ENCODE data around the gene CRMP1.
A peak's percentile ranks its signal among the peaks of the same experiment; 100 is the strongest.

The CRMP1 gene

GRCh38 chr4:5918331-5918985 is 25.6 kb upstream of the CRMP1 start:
- peaks cover 2% of the 10 kb centered on the region; the same call in 1 of the 2 replicates for H3K4me1 ChIP-seq (ENCODE audit: insufficient read depth, low read length)
- H3K27me3 ChIP-seq (ENCODE audit: insufficient read depth, low read length), result peaks cover 6% of the 10 kb centered on the region
- no peaks in the 10 kb centered on the region for H3K9me3 ChIP-seq (ENCODE audit: insufficient read depth, low read depth, low read length)
- H3K9ac ChIP-seq (ENCODE audit: low read depth, low read length), result no peak overlapping the region
- no peak overlapping the region for H3K27ac ChIP-seq (ENCODE audit: low read length)
- H3K36me3 ChIP-seq (ENCODE audit: insufficient read depth, low read depth, low read length), result no peaks in the 10 kb centered on the region
- no peak overlapping the region for H3K4me3 ChIP-seq (ENCODE audit: low read length)

- no peak overlapping the region for H3K9ac ChIP-seq (ENCODE audit: low read depth, low read length)
- no peak overlapping the region for H3K27ac ChIP-seq (ENCODE audit: low read length)
- peaks cover 8% of the 10 kb centered on the region; the same call in 1 of the 2 replicates for H3K4me1 ChIP-seq (ENCODE audit: insufficient read depth, low read length)
- no peak overlapping the region for H3K4me3 ChIP-seq (ENCODE audit: low read length)
- H3K27me3 ChIP-seq (ENCODE audit: insufficient read depth, low read length), result peaks cover 8% of the 10 kb centered on the region
- H3K36me3 ChIP-seq (ENCODE audit: insufficient read depth, low read depth, low read length), result no peaks in the 10 kb centered on the region
- H3K9me3 ChIP-seq (ENCODE audit: insufficient read depth, low read depth, low read length), result no peaks in the 10 kb centered on the region
These were observed 24.8 kb upstream of the CRMP1 start for GRCh38 chr4:5917672-5918071.

- Histone ChIP-seq H3K9me3 (ENCODE audit: insufficient read depth, low read depth, low read length) (no peaks in the 10 kb centered on the region), H3K4me3 (ENCODE audit: low read length) (no peak overlapping the region), H3K4me1 (ENCODE audit: insufficient read depth, low read length) (peaks cover 21% of the 10 kb centered on the region; the same call in 1 of the 2 replicates), H3K9ac (ENCODE audit: low read depth, low read length) (no peak overlapping the region), H3K27ac (ENCODE audit: low read length) (no peak overlapping the region), H3K36me3 (ENCODE audit: insufficient read depth, low read depth, low read length) (no peaks in the 10 kb centered on the region), H3K27me3 (ENCODE audit: insufficient read depth, low read length) (peaks cover 8% of the 10 kb centered on the region)
These were observed 23.3 kb upstream of the CRMP1 start for GRCh38 chr4:5916229-5916628.

- H3K9ac ChIP-seq (ENCODE audit: low read depth, low read length), result peak overlapping the region; percentile 42; the same call in 1 of the 2 replicates
- H3K4me1 ChIP-seq (ENCODE audit: insufficient read depth, low read length), result peaks cover 22% of the 10 kb centered on the region; the same call in 1 of the 2 replicates
- H3K27ac ChIP-seq (ENCODE audit: low read length), result no peak overlapping the region
- H3K27me3 ChIP-seq (ENCODE audit: insufficient read depth, low read length), result peaks cover 19% of the 10 kb centered on the region
- no peaks in the 10 kb centered on the region for H3K36me3 ChIP-seq (ENCODE audit: insufficient read depth, low read depth, low read length)
- peak overlapping the region; percentile 26; the same call in 1 of the 2 replicates for H3K4me3 ChIP-seq (ENCODE audit: low read length)
- H3K9me3 ChIP-seq (ENCODE audit: insufficient read depth, low read depth, low read length), result no peaks in the 10 kb centered on the region
These were observed 20.6 kb upstream of the CRMP1 start for GRCh38 chr4:5913454-5913853.

GRCh38 chr4:5912614-5913019 is 19.7 kb upstream of the CRMP1 start:
- no peaks in the 10 kb centered on the region for H3K36me3 ChIP-seq (ENCODE audit: insufficient read depth, low read depth, low read length)
- peak overlapping the region; percentile 26; the same call in 1 of the 2 replicates for H3K4me3 ChIP-seq (ENCODE audit: low read length)
- H3K27ac ChIP-seq (ENCODE audit: low read length), result no peak overlapping the region
- peaks cover 22% of the 10 kb centered on the region; the same call in 1 of the 2 replicates for H3K4me1 ChIP-seq (ENCODE audit: insufficient read depth, low read length)
- H3K9ac ChIP-seq (ENCODE audit: low read depth, low read length), result no peak overlapping the region; the same call in 1 of the 2 replicates
- peaks cover 27% of the 10 kb centered on the region for H3K27me3 ChIP-seq (ENCODE audit: insufficient read depth, low read length)
- H3K9me3 ChIP-seq (ENCODE audit: insufficient read depth, low read depth, low read length), result no peaks in the 10 kb centered on the region

GRCh38 chr4:5908876-5909427 is 16.1 kb upstream of the CRMP1 start:
- Histone ChIP-seq H3K36me3 (ENCODE audit: insufficient read depth, low read depth, low read length) (no peaks in the 10 kb centered on the region), H3K4me1 (ENCODE audit: insufficient read depth, low read length) (peaks cover 43% of the 10 kb centered on the region), H3K9me3 (ENCODE audit: insufficient read depth, low read depth, low read length) (no peaks in the 10 kb centered on the region), H3K9ac (ENCODE audit: low read depth, low read length) (no peak overlapping the region), H3K27ac (ENCODE audit: low read length) (no peak overlapping the region), H3K4me3 (ENCODE audit: low read length) (no peak overlapping the region), H3K27me3 (ENCODE audit: insufficient read depth, low read length) (peaks cover 58% of the 10 kb centered on the region)

GRCh38 chr4:5906191-5906590 is 13.3 kb upstream of the CRMP1 start:
- no peak overlapping the region for H3K9ac ChIP-seq (ENCODE audit: low read depth, low read length)
- peaks cover 79% of the 10 kb centered on the region for H3K27me3 ChIP-seq (ENCODE audit: insufficient read depth, low read length)
- peak overlapping the region; percentile 25; the same call in 1 of the 2 replicates for H3K4me3 ChIP-seq (ENCODE audit: low read length)
- no peaks in the 10 kb centered on the region for H3K9me3 ChIP-seq (ENCODE audit: insufficient read depth, low read depth, low read length)
- H3K36me3 ChIP-seq (ENCODE audit: insufficient read depth, low read depth, low read length), result no peaks in the 10 kb centered on the region
- no peak overlapping the region for H3K27ac ChIP-seq (ENCODE audit: low read length)
- H3K4me1 ChIP-seq (ENCODE audit: insufficient read depth, low read length), result peaks cover 26% of the 10 kb centered on the region

GRCh38 chr4:5905714-5906113 is 12.8 kb upstream of the CRMP1 start:
- Histone ChIP-seq H3K27me3 (ENCODE audit: insufficient read depth, low read length) (peaks cover 83% of the 10 kb centered on the region), H3K4me3 (ENCODE audit: low read length) (peak overlapping the region; percentile 27; the same call in 1 of the 2 replicates), H3K9me3 (ENCODE audit: insufficient read depth, low read depth, low read length) (no peaks in the 10 kb centered on the region), H3K4me1 (ENCODE audit: insufficient read depth, low read length) (peaks cover 25% of the 10 kb centered on the region), H3K27ac (ENCODE audit: low read length) (no peak overlapping the region), H3K36me3 (ENCODE audit: insufficient read depth, low read depth, low read length) (no peaks in the 10 kb centered on the region), H3K9ac (ENCODE audit: low read depth, low read length) (no peak overlapping the region)

GRCh38 chr4:5900844-5901243 is 8.0 kb upstream of the CRMP1 start:
- H3K27me3 ChIP-seq (ENCODE audit: insufficient read depth, low read length), result peaks cover 94% of the 10 kb centered on the region
- H3K9ac ChIP-seq (ENCODE audit: low read depth, low read length), result no peak overlapping the region

GRCh38 chr4:5899881-5900280 is 7.0 kb upstream of the CRMP1 start:
- peaks cover 96% of the 10 kb centered on the region for H3K27me3 ChIP-seq (ENCODE audit: insufficient read depth, low read length)
- no peak overlapping the region for H3K27ac ChIP-seq (ENCODE audit: low read length)
- no peaks in the 10 kb centered on the region for H3K36me3 ChIP-seq (ENCODE audit: insufficient read depth, low read depth, low read length)
- H3K9me3 ChIP-seq (ENCODE audit: insufficient read depth, low read depth, low read length), result no peaks in the 10 kb centered on the region; the same call in 1 of the 2 replicates
- no peak overlapping the region for H3K9ac ChIP-seq (ENCODE audit: low read depth, low read length)
- no peak overlapping the region for H3K4me3 ChIP-seq (ENCODE audit: low read length)
- H3K4me1 ChIP-seq (ENCODE audit: insufficient read depth, low read length), result peaks cover 13% of the 10 kb centered on the region

More at GRCh38 chr4:5900844-5901243, 8.0 kb upstream of the CRMP1 start:
- peaks cover 20% of the 10 kb centered on the region for H3K4me1 ChIP-seq (ENCODE audit: insufficient read depth, low read length)
- no peak overlapping the region for H3K27ac ChIP-seq (ENCODE audit: low read length)
- H3K9me3 ChIP-seq (ENCODE audit: insufficient read depth, low read depth, low read length), result no peaks in the 10 kb centered on the region; the same call in 1 of the 2 replicates
- no peak overlapping the region for H3K4me3 ChIP-seq (ENCODE audit: low read length)
- H3K36me3 ChIP-seq (ENCODE audit: insufficient read depth, low read depth, low read length), result no peaks in the 10 kb centered on the region

GRCh38 chr4:5899396-5899795 is 6.5 kb upstream of the CRMP1 start:
- no peak overlapping the region for H3K9ac ChIP-seq (ENCODE audit: low read depth, low read length)
- no peak overlapping the region for H3K27ac ChIP-seq (ENCODE audit: low read length)
- H3K9me3 ChIP-seq (ENCODE audit: insufficient read depth, low read depth, low read length), result no peaks in the 10 kb centered on the region; the same call in 1 of the 2 replicates
- no peaks in the 10 kb centered on the region for H3K36me3 ChIP-seq (ENCODE audit: insufficient read depth, low read depth, low read length)
- no peak overlapping the region for H3K4me3 ChIP-seq (ENCODE audit: low read length)
- H3K4me1 ChIP-seq (ENCODE audit: insufficient read depth, low read length), result peaks cover 9% of the 10 kb centered on the region; the same call in 1 of the 2 replicates
- peaks cover 96% of the 10 kb centered on the region for H3K27me3 ChIP-seq (ENCODE audit: insufficient read depth, low read length)

- Histone ChIP-seq H3K27ac (ENCODE audit: low read length) (no peak overlapping the region), H3K4me1 (ENCODE audit: insufficient read depth, low read length) (peaks cover 8% of the 10 kb centered on the region; the same call in 1 of the 2 replicates), H3K27me3 (ENCODE audit: insufficient read depth, low read length) (peaks cover 95% of the 10 kb centered on the region), H3K4me3 (ENCODE audit: low read length) (no peak overlapping the region), H3K9ac (ENCODE audit: low read depth, low read length) (no peak overlapping the region), H3K36me3 (ENCODE audit: insufficient read depth, low read depth, low read length) (no peaks in the 10 kb centered on the region), H3K9me3 (ENCODE audit: insufficient read depth, low read depth, low read length) (no peaks in the 10 kb centered on the region; the same call in 1 of the 2 replicates)
These were observed 4.8 kb upstream of the CRMP1 start for GRCh38 chr4:5897674-5898073.

All from iPS-20b (cell line).